ENCODE data around the gene POU4F1. TPM values are rescaled to one million over a fixed set of nuclear protein-coding genes. Genes with fewer than 3 reads are reported as not detected.
A peak's percentile ranks its signal among the peaks of the same experiment; 100 is the strongest.

The POU4F1 gene
- total RNA-seq, 1 donor from 2014 or later, result 1.6 TPM

- peak; percentile 55 for TF ChIP-seq EZH2 (IDR thresholded peaks at IDR 0.05)
- TF ChIP-seq CTCF (IDR thresholded peaks at IDR 0.05), result peak; percentile 82
- TF ChIP-seq EZH2phosphoT487 (IDR thresholded peaks at IDR 0.05), result no peak
- Mint-ChIP-seq H3K27me3 (ENCODE audit: insufficient read depth, low read depth) (peaks cover 50% of the 10 kb centered on the region), H3K27ac (no peak overlapping the region), H3K4me1 (peaks cover 10% of the 10 kb centered on the region), H3K36me3 (no peaks in the 10 kb centered on the region), H3K9me3 (peaks cover 7% of the 10 kb centered on the region), H3K4me3 (peak overlapping the region; percentile 16)
- no peak overlapping the region for H3K9ac ChIP-seq
- no peaks in the 10 kb centered on the region for H3K79me2 ChIP-seq (ENCODE audit: low read depth)
- no peak overlapping the region for H2AFZ ChIP-seq (replicated peaks)
- peaks cover 4% of the 10 kb centered on the region for H3F3A ChIP-seq (ENCODE audit: low read depth)
- no peaks in the 10 kb centered on the region for H3K9me3 ChIP-seq (ENCODE audit: low read depth)
- no peak overlapping the region for H3K4me3 ChIP-seq
- H3K4me1 ChIP-seq, result no peaks in the 10 kb centered on the region
- no peaks in the 10 kb centered on the region for H3K36me3 ChIP-seq
- peaks cover 100% of the 10 kb centered on the region for H3K27me3 ChIP-seq
- peak; percentile 91 for DNase-seq (ENCODE audit: low spot score)
- no peak overlapping the region for H3K27ac ChIP-seq
- H4K20me1 ChIP-seq (ENCODE audit: low read depth), result peaks cover 15% of the 10 kb centered on the region
- H3K4me2 ChIP-seq, result peak overlapping the region; percentile 65
Measured at GRCh38 chr13:78586706-78587105, 16.6 kb downstream of the POU4F1 start.

- Mint-ChIP-seq H3K4me1 (no peaks in the 10 kb centered on the region), H3K4me3 (no peak overlapping the region), H3K27ac (no peak overlapping the region), H3K27me3 (ENCODE audit: insufficient read depth, low read depth) (no peaks in the 10 kb centered on the region), H3K9me3 (no peaks in the 10 kb centered on the region), H3K36me3 (no peaks in the 10 kb centered on the region)
- no peak overlapping the region for H3K4me2 ChIP-seq
- H3K27ac ChIP-seq, result no peak overlapping the region
- no peak for TF ChIP-seq CTCF (IDR thresholded peaks at IDR 0.05)
- TF ChIP-seq EZH2phosphoT487 (IDR thresholded peaks at IDR 0.05), result no peak
- no peak for TF ChIP-seq EZH2 (IDR thresholded peaks at IDR 0.05)
- no peak overlapping the region for H3K9ac ChIP-seq
- peaks cover 56% of the 10 kb centered on the region for H3K27me3 ChIP-seq
- no peak for DNase-seq (ENCODE audit: low spot score)
- no peaks in the 10 kb centered on the region for H3K36me3 ChIP-seq
- no peaks in the 10 kb centered on the region for H3K79me2 ChIP-seq (ENCODE audit: low read depth)
- H3K9me3 ChIP-seq (ENCODE audit: low read depth), result no peaks in the 10 kb centered on the region
- no peak overlapping the region for H3K4me3 ChIP-seq
- no peak overlapping the region for H2AFZ ChIP-seq (replicated peaks)
- H3F3A ChIP-seq (ENCODE audit: low read depth), result no peaks in the 10 kb centered on the region
- no peaks in the 10 kb centered on the region for H4K20me1 ChIP-seq (ENCODE audit: low read depth)
- H3K4me1 ChIP-seq, result no peaks in the 10 kb centered on the region
Measured at GRCh38 chr13:78576261-78576660, 27.1 kb downstream of the POU4F1 start.

GRCh38 chr13:78572459-78572858 is 30.9 kb downstream of the POU4F1 start:
- Histone ChIP-seq H3F3A (ENCODE audit: low read depth) (no peaks in the 10 kb centered on the region), H3K4me1 (no peaks in the 10 kb centered on the region), H3K79me2 (ENCODE audit: low read depth) (no peaks in the 10 kb centered on the region), H3K27ac (no peak overlapping the region), H3K4me3 (no peak overlapping the region), H3K9me3 (ENCODE audit: low read depth) (no peaks in the 10 kb centered on the region), H3K9ac (no peak overlapping the region), H2AFZ (replicated peaks) (no peak overlapping the region), H3K27me3 (peaks cover 20% of the 10 kb centered on the region), H4K20me1 (ENCODE audit: low read depth) (no peaks in the 10 kb centered on the region), H3K4me2 (no peak overlapping the region), H3K36me3 (no peaks in the 10 kb centered on the region)
- H3K27me3 Mint-ChIP-seq (ENCODE audit: insufficient read depth, low read depth), result no peaks in the 10 kb centered on the region
- no peak overlapping the region for H3K27ac Mint-ChIP-seq
- no peak for TF ChIP-seq CTCF (IDR thresholded peaks at IDR 0.05)
- TF ChIP-seq EZH2 (IDR thresholded peaks at IDR 0.05), result no peak
- TF ChIP-seq EZH2phosphoT487 (IDR thresholded peaks at IDR 0.05), result no peak
- H3K36me3 Mint-ChIP-seq, result no peaks in the 10 kb centered on the region
- no peak for DNase-seq (ENCODE audit: low spot score)
- no peaks in the 10 kb centered on the region for H3K4me1 Mint-ChIP-seq
- H3K4me3 Mint-ChIP-seq, result no peak overlapping the region
- no peaks in the 10 kb centered on the region for H3K9me3 Mint-ChIP-seq
